Measurements from ENCODE around the gene CBY3.

GRCh38 chr5:179697993-179698934 is 17.4 kb upstream of the CBY3 start:
- TF ChIP-seq CTCF (IDR thresholded peaks at IDR 0.05) = peak in 1 of 3 experiments; percentile 20
- no peak for TF ChIP-seq POLR2A (IDR thresholded peaks at IDR 0.05)

All from testis (tissue), 2 donors.